Fibroblast of lung (primary cell): Measurements from ENCODE around the gene ZFYVE27. TPM values are rescaled to one million over a fixed set of nuclear protein-coding genes. Genes with fewer than 3 reads are reported as not detected.

ENCODE experiments used
- DNase-seq, 2 donors: peaks; one replicate each; pipeline versions ENCODE4 v3.0.0 to v3.0.0-alpha.2; 2010; ENCODE audit warnings: low read depth in 2 of 2
- H2AFZ ChIP-seq: 2 replicates; pipeline ENCODE4 v1.5.1; 2012; ENCODE audit warnings: low read length, control low read depth, inconsistent platforms
- H3K27ac ChIP-seq: 2 replicates; pipeline ENCODE4 v1.5.1; 2011; ENCODE audit warnings: low read length, control low read depth; ENCODE audit not compliant: insufficient read depth
- H3K27me3 ChIP-seq: 2 replicates; pipeline ENCODE4 v1.5.1; 2011; ENCODE audit warnings: mild to moderate bottlenecking, low read length; ENCODE audit not compliant: control insufficient read depth, insufficient read depth
- H3K36me3 ChIP-seq: 2 replicates; pipeline ENCODE4 v1.5.1; 2011; ENCODE audit warnings: low read length; ENCODE audit not compliant: control insufficient read depth, insufficient read depth
- H3K4me1 ChIP-seq: 2 replicates; pipeline ENCODE4 v1.5.1; 2011; ENCODE audit warnings: low read length; ENCODE audit not compliant: control insufficient read depth, insufficient read depth; ENCODE audit errors: extremely low read depth
- H3K4me2 ChIP-seq: 2 replicates; pipeline ENCODE4 v1.5.1; 2011; ENCODE audit warnings: low read length, control low read depth; ENCODE audit not compliant: insufficient read depth; ENCODE audit errors: extremely low read depth
- H3K4me3 ChIP-seq, 4 experiments: fragments of 200-600 bp in 1 of 4; sonication (generic) in 1 of 4; replicated peaks in 1 of 4; 2 replicates each; pipeline ENCODE4 v1.5.1; 2011 to 2016; ENCODE audit warnings: low read length in 4 of 4, low read depth in 3 of 4, mild to moderate bottlenecking in 3 of 4, control low read depth in 2 of 4, inconsistent platforms in 1 of 4, mixed read lengths in 1 of 4; ENCODE audit not compliant: insufficient read depth in 1 of 4; ENCODE audit errors: control extremely low read depth in 1 of 4
- H3K79me2 ChIP-seq: 2 replicates; pipeline ENCODE4 v1.5.1; 2012; ENCODE audit warnings: mild to moderate bottlenecking, low read length, inconsistent platforms; ENCODE audit not compliant: control insufficient read depth, insufficient read depth
- H3K9ac ChIP-seq: 2 replicates; pipeline ENCODE4 v1.5.1; 2011; ENCODE audit warnings: mild to moderate bottlenecking, low read length, control low read depth; ENCODE audit not compliant: insufficient read depth
- H3K9me3 ChIP-seq: 2 replicates; pipeline ENCODE4 v1.5.1; 2012; ENCODE audit warnings: low read depth, low read length; ENCODE audit not compliant: control insufficient read depth, insufficient read depth
- H4K20me1 ChIP-seq: 2 replicates; pipeline ENCODE4 v1.5.1; 2011; ENCODE audit warnings: low read length; ENCODE audit not compliant: control insufficient read depth, insufficient read depth; ENCODE audit errors: extremely low read depth
- EZH2 ChIP-seq: IDR thresholded peaks from 2 replicates; pipeline ENCODE4 v1.5.1; 2012; ENCODE audit warnings: low read length, control low read depth, mild to moderate bottlenecking; ENCODE audit errors: missing control alignments
- polyA plus RNA-seq, 2 donors: library from polyadenylated mRNA; depleted of rRNA in 1 of 2; stranded (reverse) in 1 of 2; unstranded in 1 of 2; fragments of >200 nt; gene quantifications; 2 replicates each; pipeline ENCODE4 v1.2.1, GENCODE V29; 2011 to 2012; ENCODE audit warnings: missing spikeins in 1 of 2
- total RNA-seq: library from RNA; depleted of rRNA; stranded (reverse); fragments of >200 nt; gene quantifications from 2 replicates; pipeline ENCODE4 v1.2.1, GENCODE V29; 2014
- TF ChIP-seq, protein P1 (sequence below), 2 donors: IDR thresholded peaks in 1 of 2; conservative IDR thresholded peaks in 1 of 2; 1 replicate in 1 of 2; 2 replicates in 1 of 2; pipeline ENCODE4 v1.5.1; 2011 to 2012; ENCODE audit warnings: low read length in 2 of 2, control low read depth in 1 of 2, inconsistent platforms in 1 of 2, low read depth in 1 of 2, mild to moderate bottlenecking in 1 of 2

Gene ZFYVE27
- total and polyA plus RNA-seq, 2 donors (not counting 1 experiment from before 2014, with no cell fraction given): 8.3 to 22.1 TPM

GRCh38 chr10:97701438-97702069 is 35.4 kb upstream of the ZFYVE27 start:
- H3K27ac ChIP-seq: no peak overlapping the region
- peak overlapping the region; percentile 20 for H2AFZ ChIP-seq
- peaks cover 2% of the 10 kb centered on the region for H3K4me1 ChIP-seq
- no peak overlapping the region for H3K9ac ChIP-seq
- DNase-seq: peak; percentile 54 to 85
- H3K27me3 ChIP-seq: no peaks in the 10 kb centered on the region
- no peaks in the 10 kb centered on the region for H4K20me1 ChIP-seq
- H3K4me2 ChIP-seq: no peak overlapping the region
- no peak overlapping the region for H3K4me3 ChIP-seq
- H3K36me3 ChIP-seq: no peaks in the 10 kb centered on the region
- H3K9me3 ChIP-seq: no peaks in the 10 kb centered on the region
- TF ChIP-seq, protein P1, sequence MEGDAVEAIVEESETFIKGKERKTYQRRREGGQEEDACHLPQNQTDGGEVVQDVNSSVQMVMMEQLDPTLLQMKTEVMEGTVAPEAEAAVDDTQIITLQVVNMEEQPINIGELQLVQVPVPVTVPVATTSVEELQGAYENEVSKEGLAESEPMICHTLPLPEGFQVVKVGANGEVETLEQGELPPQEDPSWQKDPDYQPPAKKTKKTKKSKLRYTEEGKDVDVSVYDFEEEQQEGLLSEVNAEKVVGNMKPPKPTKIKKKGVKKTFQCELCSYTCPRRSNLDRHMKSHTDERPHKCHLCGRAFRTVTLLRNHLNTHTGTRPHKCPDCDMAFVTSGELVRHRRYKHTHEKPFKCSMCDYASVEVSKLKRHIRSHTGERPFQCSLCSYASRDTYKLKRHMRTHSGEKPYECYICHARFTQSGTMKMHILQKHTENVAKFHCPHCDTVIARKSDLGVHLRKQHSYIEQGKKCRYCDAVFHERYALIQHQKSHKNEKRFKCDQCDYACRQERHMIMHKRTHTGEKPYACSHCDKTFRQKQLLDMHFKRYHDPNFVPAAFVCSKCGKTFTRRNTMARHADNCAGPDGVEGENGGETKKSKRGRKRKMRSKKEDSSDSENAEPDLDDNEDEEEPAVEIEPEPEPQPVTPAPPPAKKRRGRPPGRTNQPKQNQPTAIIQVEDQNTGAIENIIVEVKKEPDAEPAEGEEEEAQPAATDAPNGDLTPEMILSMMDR (conservative IDR thresholded peaks at IDR 0.05 in 1 of 2, IDR thresholded peaks at IDR 0.05 in 1 of 2; ENCODE audit: low read depth in 1 of 2, low read length in 2 of 2): peak; percentile 95 to 98
- no peak for TF ChIP-seq EZH2
- H3K79me2 ChIP-seq: no peaks in the 10 kb centered on the region

DNA sequence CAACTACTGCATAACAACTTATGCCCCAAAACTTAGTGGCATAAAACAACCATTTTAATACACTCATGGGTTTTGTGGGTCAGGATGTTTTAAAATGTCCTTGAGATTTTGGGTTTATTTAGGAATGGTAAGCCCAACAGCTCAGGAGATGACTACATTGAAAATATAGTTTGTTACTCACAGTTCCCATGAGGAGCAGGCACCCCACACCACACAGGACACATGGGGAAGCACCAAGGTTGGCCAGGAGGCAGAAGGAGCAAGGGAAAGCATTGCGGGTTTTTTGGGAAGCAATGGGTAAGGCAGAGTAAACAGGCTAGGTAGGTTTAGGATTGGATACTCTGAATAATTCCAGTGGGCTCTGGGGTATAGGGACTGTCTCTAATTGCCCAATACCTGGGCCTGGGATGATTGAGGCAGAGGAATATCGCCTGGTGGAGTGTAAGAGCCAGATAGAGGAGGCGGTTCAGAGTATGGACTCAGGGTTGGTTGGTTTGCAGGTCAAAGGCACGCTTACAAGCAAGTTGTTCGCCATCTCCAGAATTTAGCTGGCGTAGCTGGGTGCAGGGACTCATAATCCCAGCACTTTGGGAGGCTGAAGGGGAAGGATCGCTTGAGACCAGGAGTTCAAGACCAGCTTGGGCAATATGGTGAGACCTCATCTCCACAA is 33.4 kb upstream of the ZFYVE27 start:
- Histone ChIP-seq H3K4me2 (no peak overlapping the region), H2AFZ (no peak overlapping the region), H3K9ac (no peak overlapping the region), H3K36me3 (no peaks in the 10 kb centered on the region), H3K27me3 (no peaks in the 10 kb centered on the region), H3K79me2 (no peaks in the 10 kb centered on the region), H3K27ac (no peak overlapping the region), H3K4me3 (no peak overlapping the region), H4K20me1 (no peaks in the 10 kb centered on the region), H3K4me1 (peaks cover 2% of the 10 kb centered on the region), H3K9me3 (no peaks in the 10 kb centered on the region)
- TF ChIP-seq, protein P1 (conservative IDR thresholded peaks at IDR 0.05 in 1 of 2, IDR thresholded peaks at IDR 0.05 in 1 of 2; ENCODE audit: low read depth in 1 of 2, low read length in 2 of 2): no peak
- no peak for TF ChIP-seq EZH2
- DNase-seq: no peak

GRCh38 chr10:97704341-97704740 is 32.6 kb upstream of the ZFYVE27 start:
- TF ChIP-seq EZH2: no peak
- TF ChIP-seq, protein P1 (conservative IDR thresholded peaks at IDR 0.05 in 1 of 2, IDR thresholded peaks at IDR 0.05 in 1 of 2; ENCODE audit: low read depth in 1 of 2, low read length in 2 of 2): no peak
- H2AFZ ChIP-seq: no peak overlapping the region

More at GRCh38 chr10:97704341-97704740, 32.6 kb upstream of the ZFYVE27 start:
- Histone ChIP-seq H3K4me3 (no peak overlapping the region), H3K9ac (no peak overlapping the region), H3K4me2 (no peak overlapping the region), H3K4me1 (peaks cover 5% of the 10 kb centered on the region), H3K79me2 (no peaks in the 10 kb centered on the region), H3K27ac (no peak overlapping the region), H3K27me3 (no peaks in the 10 kb centered on the region), H3K36me3 (no peaks in the 10 kb centered on the region), H4K20me1 (no peaks in the 10 kb centered on the region), H3K9me3 (no peaks in the 10 kb centered on the region)
- no peak for DNase-seq
